Mucosa of descending colon (tissue), 3 donors: ENCODE results near the gene CCDC88C. TPM values are rescaled to one million over a fixed set of nuclear protein-coding genes. Genes with fewer than 3 reads are reported as not detected.
"Not testable (repeated sequence)": the region's sequence is repeated elsewhere in the genome, so short reads cannot be mapped to it uniquely, and the experiment has no call there.

Experiments
- ATAC-seq: fragments of 200-7000 bp; cut with Tn5 transposase; one replicate; pipeline ENCODE4 v1.9.1; 2020; ENCODE audit warnings: mild to moderate bottlenecking, moderate library complexity
- DNase-seq, 3 donors: peaks; one replicate each; pipeline ENCODE4 v3.0.0-alpha.2; 2020
- H3K36me3 ChIP-seq: fragments of 200-600 bp; one replicate; pipeline ENCODE4 v1.8.0; 2021; ENCODE audit warnings: low read depth, mild to moderate bottlenecking
- H3K4me1 ChIP-seq: fragments of 200-600 bp; one replicate; pipeline ENCODE4 v1.8.0; 2021; ENCODE audit warnings: low read depth, mild to moderate bottlenecking
- H3K4me3 ChIP-seq: fragments of 200-600 bp; one replicate; pipeline ENCODE4 v1.8.0; 2021; ENCODE audit warnings: mild to moderate bottlenecking
- H3K9me3 ChIP-seq: fragments of 200-600 bp; one replicate; pipeline ENCODE4 v1.8.0; 2021; ENCODE audit warnings: mild to moderate bottlenecking
- CTCF ChIP-seq: fragments of 200-600 bp; IDR thresholded peaks from one replicate; pipeline ENCODE4 v1.8.0; 2022; ENCODE audit warnings: antibody characterized with exemption, mild to moderate bottlenecking
- intact Hi-C, 2 donors: fragments of 100-400 bp; cut with DNase I in 1 of 2; cut with micrococcal nuclease in 1 of 2; formaldehyde crosslinking; loops; one replicate each; pipeline versions ENCODE4 v1.11.0 to v1.11.1; 2022; cut with DNase I, micrococcal nuclease
- total RNA-seq, 3 donors: library from RNA; stranded (reverse); fragmentation: NEBNext Ultra II Directional in 2 of 3; extraction: Animal tissue kit (Norgen Biotek cat#: 25700) in 2 of 3; gene quantifications; one replicate each; pipeline versions ENCODE4 v1.2.1 to v1.2.4, GENCODE V29; 2021 to 2023
- donor health status: DM: no; HTN: no; CAD: no; lungs with moderate emphysema.
- donor health status: DM: no; HTN: no; CAD: no.
- donor health status: DM: no; HTN: yes; CAD: no.

CCDC88C gene
- total RNA-seq, 3 donors from 2014 or later: 30.1 to 62.1 (median 56.6) TPM

- intact Hi-C loops: no loop called here
- Histone ChIP-seq H3K36me3 (no peaks in the 10 kb centered on the region), H3K4me3 (no peak overlapping the region), H3K9me3 (peaks cover 9% of the 10 kb centered on the region), H3K4me1 (no peaks in the 10 kb centered on the region)
- no peak for TF ChIP-seq CTCF
- DNase-seq (no peak), ATAC-seq (no peak)
Measured at GRCh38 chr14:91438845-91439244, 21.2 kb upstream of the CCDC88C start.

GRCh38 chr14:91436266-91436665, 18.6 kb upstream of the CCDC88C start:
- intact Hi-C loops, H3K4me1 ChIP-seq, H3K36me3 ChIP-seq, H3K4me3 ChIP-seq, H3K9me3 ChIP-seq, ATAC-seq: not testable (repeated sequence)
- peak in 2 of 3 donors; percentile 41 to 56 for DNase-seq

GRCh38 chr14:91429385-91429784, 11.8 kb upstream of the CCDC88C start:
- H3K9me3 ChIP-seq: no peaks in the 10 kb centered on the region
- no peaks in the 10 kb centered on the region for H3K36me3 ChIP-seq
- intact Hi-C loops: no loop called here
- no peaks in the 10 kb centered on the region for H3K4me1 ChIP-seq
- no peak for ATAC-seq
- TF ChIP-seq CTCF: no peak
- H3K4me3 ChIP-seq: no peak overlapping the region
- no peak for DNase-seq

GRCh38 chr14:91428931-91429330, 11.3 kb upstream of the CCDC88C start:
- H3K9me3 ChIP-seq, H3K36me3 ChIP-seq, ATAC-seq, H3K4me1 ChIP-seq, DNase-seq, intact Hi-C loops, H3K4me3 ChIP-seq: not testable (repeated sequence)

- intact Hi-C loops, H3K4me1 ChIP-seq, H3K4me3 ChIP-seq, DNase-seq, H3K36me3 ChIP-seq, H3K9me3 ChIP-seq: not testable (repeated sequence)
- peak; percentile 27 for ATAC-seq
Measured at GRCh38 chr14:91425531-91425944, 7.9 kb upstream of the CCDC88C start.

GRCh38 chr14:91424813-91425530, 7.4 kb upstream of the CCDC88C start:
- Histone ChIP-seq H3K4me1 (no peaks in the 10 kb centered on the region), H3K9me3 (no peaks in the 10 kb centered on the region), H3K4me3 (no peak overlapping the region), H3K36me3 (no peaks in the 10 kb centered on the region)
- ATAC-seq (no peak), DNase-seq (no peak)
- no peak for TF ChIP-seq CTCF
- intact Hi-C loops: no loop called here

GRCh38 chr14:91420686-91421085, 3.1 kb upstream of the CCDC88C start:
- no peak for TF ChIP-seq CTCF
- H3K9me3 ChIP-seq: no peaks in the 10 kb centered on the region
- no peak overlapping the region for H3K4me3 ChIP-seq
- ATAC-seq (no peak), DNase-seq (no peak)
- peaks cover 7% of the 10 kb centered on the region for H3K4me1 ChIP-seq
- no peaks in the 10 kb centered on the region for H3K36me3 ChIP-seq
- intact Hi-C loops: no loop called here
